Muscle layer of duodenum (tissue), 2 donors: ENCODE results near the gene FCER1A.

Experiments
- H3K27ac ChIP-seq: one replicate; pipeline ENCODE4 v1.7.0; 2013; ENCODE audit warnings: mild to moderate bottlenecking, low read length
- H3K27me3 ChIP-seq: one replicate; pipeline ENCODE4 v1.7.0; 2013; ENCODE audit warnings: low read depth, mild to moderate bottlenecking, control low read depth, low read length
- H3K36me3 ChIP-seq, 2 donors: one replicate each; pipeline ENCODE4 v1.7.0; 2013; ENCODE audit warnings: low read length in 2 of 2, control low read depth in 1 of 2, mild to moderate bottlenecking in 1 of 2; ENCODE audit not compliant: insufficient read depth in 2 of 2, control insufficient read depth in 1 of 2
- H3K4me1 ChIP-seq, 2 donors: one replicate each; pipeline ENCODE4 v1.7.0; 2013; ENCODE audit warnings: low read length in 2 of 2, mild to moderate bottlenecking in 2 of 2, control low read depth in 1 of 2, moderate library complexity in 1 of 2; ENCODE audit not compliant: insufficient read depth in 2 of 2, control insufficient read depth in 1 of 2
- H3K4me3 ChIP-seq, 2 donors: one replicate each; pipeline ENCODE4 v1.7.0; 2013; ENCODE audit warnings: low read length in 2 of 2, low read depth in 1 of 2, mild to moderate bottlenecking in 1 of 2
- H3K9me3 ChIP-seq, 2 donors: one replicate each; pipeline ENCODE4 v1.7.0; 2013; ENCODE audit warnings: low read length in 2 of 2, control low read depth in 1 of 2, mild to moderate bottlenecking in 1 of 2; ENCODE audit not compliant: control insufficient read depth in 1 of 2
- donor health status: healthy.

Gene FCER1A

DNA sequence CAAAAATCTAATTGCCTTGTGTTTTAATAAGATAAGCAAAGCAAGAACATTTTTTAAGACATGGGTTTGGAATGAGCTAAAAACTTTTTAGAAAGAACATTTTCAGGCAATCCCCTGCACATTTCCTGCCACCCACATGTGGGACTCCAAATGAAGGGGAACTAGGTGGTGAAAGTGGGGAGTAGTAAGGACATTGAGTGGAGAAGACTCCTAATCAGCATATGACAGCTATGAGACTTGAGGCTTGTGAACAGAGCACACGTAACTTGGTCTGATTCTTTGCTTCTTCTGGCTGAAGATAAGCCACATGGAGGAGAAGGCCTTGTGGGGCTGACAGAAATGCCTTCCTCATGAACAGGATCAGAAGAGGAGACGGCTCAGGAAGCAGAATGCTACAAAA, 50.3 kb downstream of the FCER1A start:
- Histone ChIP-seq H3K27me3 (no peaks in the 10 kb centered on the region), H3K4me3 (no peak overlapping the region), H3K9me3 (peaks cover 0 to 6% of the 10 kb centered on the region in 2 donors), H3K4me1 (no peaks in the 10 kb centered on the region), H3K36me3 (no peaks in the 10 kb centered on the region), H3K27ac (no peak overlapping the region)
